ENCODE measurements around the gene SFTPD.
A peak's percentile ranks its signal among the peaks of the same experiment; 100 is the strongest.

Gene SFTPD

GRCh38 chr10:79944428-79945395, 4.2 kb downstream of the SFTPD start:
- no peak for DNase-seq

- DNase-seq: no peak
Measured at GRCh38 chr10:79943871-79944270, 5.0 kb downstream of the SFTPD start.

GRCh38 chr10:79942261-79943185, 6.4 kb downstream of the SFTPD start:
- peak in 1 of 3 donors; percentile 22 for DNase-seq

- DNase-seq: no peak
Measured at GRCh38 chr10:79941585-79942210, 7.2 kb downstream of the SFTPD start.

GRCh38 chr10:79941146-79941545, 7.8 kb downstream of the SFTPD start:
- DNase-seq: no peak

- DNase-seq: no peak
Measured at GRCh38 chr10:79940431-79940830, 8.5 kb downstream of the SFTPD start.

GRCh38 chr10:79939969-79940368, 8.9 kb downstream of the SFTPD start:
- no peak for DNase-seq

GRCh38 chr10:79938728-79939406, 10.0 kb downstream of the SFTPD start:
- DNase-seq: peak; percentile 94 to 98 (median 97)

GRCh38 chr10:79937701-79938151, 11.2 kb downstream of the SFTPD start:
- DNase-seq: no peak

- peak in 1 of 3 donors; percentile 18 for DNase-seq
Measured at GRCh38 chr10:79936625-79937615, 12.0 kb downstream of the SFTPD start.

GRCh38 chr10:79933961-79934360, 14.9 kb downstream of the SFTPD start:
- DNase-seq: peak; percentile 37 to 64 (median 46)

- DNase-seq: no peak
Measured at GRCh38 chr10:79932841-79933379, 16.0 kb downstream of the SFTPD start.

GRCh38 chr10:79932307-79932706, 16.6 kb downstream of the SFTPD start:
- no peak for DNase-seq

GRCh38 chr10:79930751-79931150, 18.2 kb downstream of the SFTPD start:
- no peak for DNase-seq

- no peak for DNase-seq
Measured at GRCh38 chr10:79930267-79930666, 18.6 kb downstream of the SFTPD start.

- peak; percentile 72 to 91 (median 79) for DNase-seq
Measured at GRCh38 chr10:79929409-79929904, 19.4 kb downstream of the SFTPD start.

- no peak for DNase-seq
Measured at GRCh38 chr10:79928028-79928583, 20.8 kb downstream of the SFTPD start.

GRCh38 chr10:79927111-79927828, 21.6 kb downstream of the SFTPD start:
- DNase-seq: no peak

GRCh38 chr10:79926037-79926436, 22.9 kb downstream of the SFTPD start:
- no peak for DNase-seq

All from suppressor macrophage treated with lipopolysaccharide for 1 hour (primary cell).